HUES6 (cell line): ENCODE measurements around the gene PTPRU.

Experiments used
- H3K27ac ChIP-seq: 2 replicates; pipeline ENCODE4 v1.7.0; 2013; ENCODE audit warnings: low read depth, mild to moderate bottlenecking, low read length, inconsistent platforms
- H3K27me3 ChIP-seq: 2 replicates; pipeline ENCODE4 v1.6.1; 2013; ENCODE audit warnings: low read length; ENCODE audit not compliant: control insufficient read depth, insufficient read depth
- H3K36me3 ChIP-seq: 2 replicates; pipeline ENCODE4 v1.6.1; 2013; ENCODE audit warnings: low read length; ENCODE audit not compliant: control insufficient read depth, insufficient read depth
- H3K4me1 ChIP-seq: 2 replicates; pipeline ENCODE4 v1.6.1; 2013; ENCODE audit warnings: low read length; ENCODE audit not compliant: control insufficient read depth, insufficient read depth
- H3K4me3 ChIP-seq: 2 replicates; pipeline ENCODE4 v1.5.1; 2013; ENCODE audit warnings: low read depth, low read length
- H3K9ac ChIP-seq: one replicate; pipeline ENCODE4 v1.6.1; 2013; ENCODE audit warnings: mild to moderate bottlenecking, low read length
- H3K9me3 ChIP-seq: 2 replicates; pipeline ENCODE4 v1.6.1; 2013; ENCODE audit warnings: low read depth, low read length; ENCODE audit not compliant: control insufficient read depth, insufficient read depth

PTPRU gene

GRCh38 chr1:29255134-29255666 lies 18.9 kb downstream of the PTPRU start:
- H3K9me3 ChIP-seq: no peaks in the 10 kb centered on the region
- H3K27ac ChIP-seq: no peak overlapping the region
- peaks cover 14% of the 10 kb centered on the region for H3K27me3 ChIP-seq
- no peak overlapping the region for H3K9ac ChIP-seq
- no peaks in the 10 kb centered on the region for H3K36me3 ChIP-seq
- H3K4me1 ChIP-seq: peaks cover 41% of the 10 kb centered on the region
- no peak overlapping the region for H3K4me3 ChIP-seq

- Histone ChIP-seq H3K27ac (no peak overlapping the region), H3K27me3 (peaks cover 14% of the 10 kb centered on the region), H3K4me1 (peaks cover 37% of the 10 kb centered on the region), H3K9me3 (no peaks in the 10 kb centered on the region), H3K4me3 (no peak overlapping the region), H3K9ac (no peak overlapping the region), H3K36me3 (0 out of 2 replicates have a peak, but pooled peaks cover 5% of the 10 kb centered on the region)
These were observed 20.1 kb downstream of the PTPRU start for GRCh38 chr1:29256394-29256793.

- no peaks in the 10 kb centered on the region for H3K9me3 ChIP-seq
- peaks cover 37% of the 10 kb centered on the region for H3K4me1 ChIP-seq
- no peak overlapping the region for H3K4me3 ChIP-seq
- peaks cover 14% of the 10 kb centered on the region for H3K27me3 ChIP-seq
- H3K27ac ChIP-seq: no peak overlapping the region
- H3K36me3 ChIP-seq: 0 out of 2 replicates have a peak, but pooled peaks cover 7% of the 10 kb centered on the region
- peak overlapping the region; percentile 1 for H3K9ac ChIP-seq
These were observed 20.9 kb downstream of the PTPRU start for GRCh38 chr1:29256979-29257804.

GRCh38 chr1:29258189-29258975 lies 22.1 kb downstream of the PTPRU start:
- Histone ChIP-seq H3K4me3 (no peak overlapping the region), H3K9ac (no peak overlapping the region), H3K9me3 (no peaks in the 10 kb centered on the region), H3K27me3 (peaks cover 14% of the 10 kb centered on the region), H3K36me3 (0 out of 2 replicates have a peak, but pooled peaks cover 7% of the 10 kb centered on the region), H3K4me1 (peaks cover 37% of the 10 kb centered on the region), H3K27ac (no peak overlapping the region)

GRCh38 chr1:29258976-29259801 lies 22.9 kb downstream of the PTPRU start:
- Histone ChIP-seq H3K27ac (no peak overlapping the region), H3K9ac (peak overlapping the region; percentile 45), H3K4me3 (peak overlapping the region; percentile 75), H3K9me3 (no peaks in the 10 kb centered on the region), H3K27me3 (peaks cover 14% of the 10 kb centered on the region), H3K4me1 (peaks cover 37% of the 10 kb centered on the region), H3K36me3 (0 out of 2 replicates have a peak, but pooled peaks cover 7% of the 10 kb centered on the region)

- Histone ChIP-seq H3K9me3 (no peaks in the 10 kb centered on the region), H3K9ac (peak overlapping the region; percentile 45), H3K4me3 (peak overlapping the region; percentile 75), H3K4me1 (peaks cover 37% of the 10 kb centered on the region), H3K36me3 (0 out of 2 replicates have a peak, but pooled peaks cover 7% of the 10 kb centered on the region), H3K27ac (no peak overlapping the region), H3K27me3 (peaks cover 14% of the 10 kb centered on the region)
These were observed 23.6 kb downstream of the PTPRU start for GRCh38 chr1:29259802-29260441.

- Histone ChIP-seq H3K36me3 (0 out of 2 replicates have a peak, but pooled peaks cover 7% of the 10 kb centered on the region), H3K27me3 (peaks cover 14% of the 10 kb centered on the region), H3K27ac (no peak overlapping the region), H3K4me3 (peak overlapping the region; percentile 75), H3K4me1 (peaks cover 37% of the 10 kb centered on the region), H3K9ac (no peak overlapping the region), H3K9me3 (no peaks in the 10 kb centered on the region)
These were observed 24.2 kb downstream of the PTPRU start for GRCh38 chr1:29260531-29260930.

- no peak overlapping the region for H3K9ac ChIP-seq
- 0 out of 2 replicates have a peak, but pooled peaks cover 7% of the 10 kb centered on the region for H3K36me3 ChIP-seq
- peaks cover 4% of the 10 kb centered on the region for H3K4me1 ChIP-seq
- no peaks in the 10 kb centered on the region; the same call in 1 of the 2 replicates for H3K27me3 ChIP-seq
- no peaks in the 10 kb centered on the region for H3K9me3 ChIP-seq
- H3K27ac ChIP-seq: no peak overlapping the region
- H3K4me3 ChIP-seq: no peak overlapping the region
These were observed 28.6 kb downstream of the PTPRU start for GRCh38 chr1:29264773-29265389.

- H3K36me3 ChIP-seq: no peaks in the 10 kb centered on the region
- no peak overlapping the region for H3K27ac ChIP-seq
- no peaks in the 10 kb centered on the region for H3K9me3 ChIP-seq
- H3K4me3 ChIP-seq: no peak overlapping the region
- H3K9ac ChIP-seq: no peak overlapping the region
- peaks cover 13% of the 10 kb centered on the region for H3K4me1 ChIP-seq
- H3K27me3 ChIP-seq: no peaks in the 10 kb centered on the region
These were observed 30.6 kb downstream of the PTPRU start for GRCh38 chr1:29266912-29267311.
